Activated CD4-positive, alpha-beta T cell treated with anti-CD3 and anti-CD28 coated beads, Interleukin-2, amount 50 U/mL, for 4 hours (primary cell): ENCODE measurements around the gene GLCE.
"Not testable (repeated sequence)": the region's sequence is repeated elsewhere in the genome, so short reads cannot be mapped to it uniquely, and the experiment has no call there.

Source experiments
- DNase-seq, 2 experiments: peaks; one replicate each; pipeline ENCODE4 v3.0.0-alpha.2; 2020

The GLCE gene

DNA sequence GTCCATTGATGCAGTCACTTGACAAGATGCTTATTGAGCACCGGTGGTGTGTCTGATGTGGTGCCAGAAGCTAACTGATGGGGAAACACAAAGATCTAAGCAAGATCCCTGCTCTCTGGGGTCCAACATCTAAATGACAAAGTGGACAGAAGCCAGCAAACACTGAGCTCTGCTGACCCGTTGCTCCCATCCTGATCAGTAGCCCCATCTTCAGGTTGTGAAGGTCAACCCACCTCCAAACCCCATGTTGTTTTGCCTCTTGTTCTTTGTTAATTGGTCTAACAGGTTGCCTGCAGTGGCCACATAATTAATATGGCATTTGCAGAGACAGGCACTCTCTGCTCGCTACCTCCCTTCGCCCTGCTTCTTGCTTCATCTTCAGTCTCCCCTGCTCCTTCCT, 21.5 kb upstream of the GLCE start:
- no peak for DNase-seq

DNA sequence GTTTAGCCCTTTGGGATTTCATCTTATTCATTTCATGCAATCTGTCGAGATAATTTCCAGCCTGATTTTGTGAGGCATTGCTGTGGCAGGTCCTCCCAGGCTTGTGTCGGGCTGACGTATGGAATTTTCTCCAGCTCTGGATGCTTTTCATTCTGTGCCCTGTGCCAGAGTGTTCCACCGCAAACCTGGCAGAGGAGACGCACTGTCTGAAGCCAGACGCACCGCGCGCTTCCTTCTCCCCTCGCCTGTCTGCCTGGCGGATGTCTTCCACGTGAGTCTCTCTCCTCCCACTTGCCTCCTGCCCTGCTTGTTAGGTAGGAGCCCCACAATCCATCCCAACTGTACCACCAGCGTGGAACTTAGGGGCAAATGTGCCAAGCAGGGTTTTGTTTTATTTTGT, 20.1 kb upstream of the GLCE start:
- DNase-seq = no peak

DNA sequence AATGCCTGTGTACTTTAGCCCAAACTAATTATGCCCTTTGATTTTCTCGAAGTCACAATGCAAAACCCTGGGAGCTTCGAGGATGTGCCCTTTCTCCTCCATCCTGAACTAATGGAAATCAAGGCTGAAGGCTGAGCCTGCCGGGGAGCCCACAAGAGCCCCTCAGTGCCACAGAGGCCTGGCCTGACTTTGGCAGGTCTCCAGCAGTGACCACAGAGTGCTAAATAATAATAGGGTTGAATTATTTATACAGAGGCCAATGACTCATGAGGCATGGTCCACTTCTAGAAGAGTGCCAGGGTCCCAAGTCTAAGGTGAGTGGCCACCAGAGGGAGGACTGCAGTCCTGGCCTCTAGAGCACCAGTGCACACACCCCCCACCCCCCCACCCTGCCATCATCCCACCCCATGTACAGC, 19.1 kb upstream of the GLCE start:
- no peak for DNase-seq

DNA sequence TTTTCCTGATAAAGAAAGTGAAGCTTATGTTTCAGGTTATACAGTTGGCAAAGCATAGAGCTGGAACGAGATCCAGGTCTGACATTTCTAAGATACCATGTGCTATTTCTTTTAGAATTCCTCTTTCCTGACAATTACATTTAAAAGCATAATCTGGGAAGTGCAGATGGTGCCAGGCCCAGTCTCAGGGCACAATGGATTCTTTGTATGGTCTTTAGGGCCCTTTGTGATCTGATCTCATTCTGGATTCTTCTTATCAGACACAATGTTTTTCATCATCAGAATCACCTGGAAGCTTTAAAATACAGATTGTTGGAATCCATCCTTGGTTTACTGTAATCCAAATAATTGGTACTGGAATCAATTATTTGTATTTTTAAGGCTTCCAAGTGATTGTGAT, 18.6 kb upstream of the GLCE start:
- no peak for DNase-seq

DNA sequence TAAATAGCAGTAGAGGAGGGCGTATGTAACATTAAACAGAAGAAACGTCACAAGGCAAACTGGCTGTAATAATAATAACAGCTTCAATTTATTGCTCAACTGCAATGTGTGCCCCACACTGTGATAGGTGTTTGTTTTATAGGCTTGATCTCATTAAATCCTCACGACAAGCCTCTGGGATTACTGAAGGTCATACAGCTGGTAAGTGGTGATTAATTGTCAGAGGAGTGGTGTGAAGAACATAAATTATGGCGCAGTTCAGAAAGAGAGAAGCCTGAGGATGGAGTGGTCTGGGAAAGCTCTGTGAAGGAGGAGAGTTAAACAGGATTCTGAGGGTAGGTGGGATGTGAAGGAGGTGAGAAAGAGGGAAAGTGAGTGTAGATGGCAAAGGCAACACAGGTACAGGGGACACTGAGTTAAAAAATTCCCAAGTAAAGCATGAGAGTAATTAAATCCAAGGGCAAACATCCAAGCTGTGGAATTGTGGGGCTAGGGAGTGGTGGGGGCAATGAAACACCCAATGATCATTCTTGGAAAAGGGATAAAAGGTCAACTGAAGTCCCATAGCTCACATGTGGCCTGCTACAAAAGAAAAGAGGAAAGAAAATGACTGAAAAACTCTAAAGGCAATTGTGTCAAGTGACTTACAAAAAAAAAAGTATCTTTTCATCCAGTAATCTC, 16.5 kb upstream of the GLCE start:
- DNase-seq = no peak

DNA sequence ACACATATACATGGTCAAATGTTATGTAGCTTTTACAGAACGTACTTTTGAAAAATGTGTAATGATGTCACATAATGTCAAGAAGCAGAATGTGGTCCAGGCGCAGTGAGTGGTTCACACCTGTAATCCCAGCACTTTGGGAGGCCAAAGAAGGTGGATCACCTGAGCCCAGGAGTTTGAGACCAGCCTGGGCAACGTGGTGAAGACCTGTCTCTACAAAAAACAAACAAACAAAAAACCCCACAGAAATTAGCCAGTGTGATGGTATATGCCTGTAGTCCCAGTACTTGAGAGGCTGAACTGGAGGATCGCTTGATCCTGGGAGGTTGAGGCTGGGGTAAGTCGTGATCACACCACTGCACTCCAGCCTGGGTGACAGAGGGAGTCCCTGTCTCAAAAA, 15.9 kb upstream of the GLCE start:
- no peak for DNase-seq

DNA sequence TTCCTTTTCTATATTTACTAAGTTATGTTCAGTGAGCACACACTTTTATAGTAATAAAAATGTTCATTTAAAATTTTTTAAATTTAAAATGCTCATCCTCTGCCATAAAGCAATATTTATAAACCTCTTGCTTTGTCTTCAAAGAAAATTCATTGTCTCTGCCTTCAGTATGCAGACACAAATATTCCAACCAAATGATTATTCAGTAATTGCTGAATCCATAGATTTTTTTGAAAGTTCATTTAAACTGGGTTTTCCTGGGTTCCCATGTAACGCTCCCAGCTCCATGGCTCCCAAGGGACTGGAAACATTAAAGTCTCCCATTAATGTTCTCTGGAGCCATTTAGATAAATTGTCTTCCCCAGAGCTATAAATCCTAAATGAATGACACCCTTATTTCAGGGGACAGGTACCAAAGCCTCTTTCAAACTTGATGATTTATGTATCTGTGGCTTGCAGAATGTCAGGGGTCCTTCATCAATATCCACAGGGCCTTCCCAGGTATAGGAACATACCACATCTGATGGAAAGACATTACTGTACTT, 15.2 kb upstream of the GLCE start:
- no peak for DNase-seq

DNA sequence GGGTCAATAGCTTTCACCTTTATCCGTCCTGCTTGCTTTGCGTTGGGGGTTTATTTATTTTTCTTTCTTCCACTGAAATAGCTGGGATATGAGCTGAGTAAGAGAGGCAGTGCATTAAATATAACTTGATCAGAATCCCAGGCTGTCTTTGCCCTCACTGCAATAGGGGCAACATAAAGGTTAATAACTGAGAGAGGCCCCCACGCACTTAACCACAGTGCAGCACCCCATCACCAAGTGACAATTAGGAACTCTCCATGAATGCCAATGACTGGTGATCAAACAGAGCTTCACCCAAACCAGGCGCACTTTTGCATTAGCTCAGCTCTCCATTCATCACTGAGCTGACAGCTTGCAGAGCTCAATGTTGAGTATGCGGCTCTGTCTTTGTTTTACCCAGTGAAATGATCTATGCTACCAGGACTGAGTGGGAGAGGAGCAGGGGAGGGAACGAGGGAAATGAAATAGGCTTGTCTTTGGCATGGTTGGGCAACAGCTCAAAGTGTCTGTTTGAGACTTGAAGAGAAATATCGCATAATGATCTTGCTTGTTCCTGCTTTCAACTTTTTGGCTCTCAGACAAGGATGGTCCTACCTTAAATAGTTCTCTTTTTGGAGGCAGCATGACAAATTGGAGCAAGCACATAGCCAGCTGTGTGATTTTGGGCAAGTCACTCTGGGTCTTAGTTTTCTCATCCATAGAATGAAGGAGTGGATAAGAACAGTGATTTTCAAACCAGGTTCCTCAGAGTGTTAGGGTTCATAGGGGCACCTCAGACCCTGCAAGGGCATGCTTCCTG, 14.5 kb upstream of the GLCE start:
- no peak for DNase-seq

DNA sequence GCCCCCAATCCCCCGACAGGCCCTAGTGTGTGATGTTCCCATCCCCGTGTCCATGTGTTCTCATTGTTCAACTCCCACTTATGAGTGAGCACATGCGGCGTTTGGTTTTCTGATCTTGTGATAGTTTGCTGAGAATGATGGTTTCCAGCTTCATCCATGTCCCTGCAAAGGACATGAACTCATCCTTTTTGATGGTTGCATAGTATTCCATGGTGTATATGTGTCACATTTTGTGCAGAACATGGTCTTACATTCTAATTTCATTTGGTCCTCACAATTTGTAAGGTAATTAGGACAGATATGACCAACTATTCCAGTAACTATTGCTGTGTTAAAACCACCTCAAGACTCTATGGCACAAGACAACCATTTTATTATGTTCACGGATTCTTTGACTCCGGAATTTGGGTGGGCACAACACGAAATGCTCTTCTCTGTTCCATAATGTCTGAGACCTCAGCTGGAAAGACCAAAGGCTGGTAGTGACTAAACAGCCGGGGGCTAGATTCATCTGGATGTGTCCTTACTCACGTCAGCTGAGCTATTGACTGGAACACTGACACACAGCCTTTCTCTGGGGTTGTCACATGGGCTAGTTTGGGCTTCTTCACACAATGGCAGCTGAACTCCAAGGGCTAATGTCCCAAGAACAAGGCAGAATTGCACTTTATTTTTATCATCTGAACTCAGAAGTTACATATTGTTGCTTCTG, 13.6 kb upstream of the GLCE start:
- DNase-seq = no peak

DNA sequence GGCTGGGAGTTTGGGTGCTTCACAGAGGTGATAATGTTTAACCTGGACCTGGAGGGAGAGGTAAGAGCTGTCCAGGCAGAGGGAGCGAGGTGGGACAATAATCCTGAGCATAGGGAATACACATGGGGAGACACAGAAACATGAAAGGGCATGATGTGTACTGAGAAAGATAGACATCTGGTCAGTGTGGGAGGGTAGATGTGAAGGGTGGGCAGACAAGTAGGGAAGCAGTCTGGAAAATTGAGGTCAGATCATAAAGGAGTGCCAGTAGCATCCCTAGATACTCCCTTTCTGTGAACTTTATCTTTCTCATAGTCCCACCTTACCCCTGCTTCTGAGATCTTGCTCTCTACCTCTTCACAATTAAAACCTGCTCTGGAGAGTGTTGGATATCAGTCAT, 12.0 kb upstream of the GLCE start:
- no peak for DNase-seq

DNA sequence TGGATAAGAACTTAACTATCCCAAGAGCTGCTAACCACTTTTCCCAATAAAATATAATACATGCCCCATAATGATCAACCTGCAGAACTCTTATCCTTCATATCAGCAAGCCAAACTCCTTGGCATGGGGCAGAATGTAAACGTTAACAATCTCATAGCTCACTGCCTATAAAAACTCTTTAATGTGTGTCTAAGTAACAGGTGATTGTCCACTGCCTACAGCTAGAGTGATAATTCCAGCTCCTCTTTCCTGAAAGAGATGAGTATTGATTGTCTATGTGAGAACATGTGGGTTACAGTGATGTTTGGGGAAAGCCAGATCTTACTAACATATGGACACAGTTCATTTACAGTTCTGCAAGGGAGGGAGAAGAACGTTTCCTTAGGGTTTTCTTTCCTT, 11.3 kb upstream of the GLCE start:
- DNase-seq = no peak

DNA sequence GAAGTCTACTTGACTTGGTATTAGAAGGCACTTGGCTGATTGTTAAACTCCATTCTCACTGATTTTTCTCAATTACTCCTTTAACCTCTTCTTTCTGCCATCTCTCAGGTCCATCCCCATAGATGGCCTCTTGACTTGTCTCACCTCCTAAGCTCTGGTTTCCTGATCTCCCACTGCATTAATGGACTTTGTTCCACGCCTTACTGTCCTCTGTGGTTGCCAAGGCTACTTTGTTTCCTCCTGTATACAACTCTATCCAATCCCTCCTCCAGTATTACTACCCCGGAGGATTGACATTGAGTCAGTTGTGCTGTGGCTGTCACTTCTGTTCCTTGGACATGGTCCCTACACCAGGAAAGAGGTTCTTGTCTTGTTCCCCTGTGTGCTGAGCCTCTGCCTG, 10.6 kb upstream of the GLCE start:
- no peak for DNase-seq

DNA sequence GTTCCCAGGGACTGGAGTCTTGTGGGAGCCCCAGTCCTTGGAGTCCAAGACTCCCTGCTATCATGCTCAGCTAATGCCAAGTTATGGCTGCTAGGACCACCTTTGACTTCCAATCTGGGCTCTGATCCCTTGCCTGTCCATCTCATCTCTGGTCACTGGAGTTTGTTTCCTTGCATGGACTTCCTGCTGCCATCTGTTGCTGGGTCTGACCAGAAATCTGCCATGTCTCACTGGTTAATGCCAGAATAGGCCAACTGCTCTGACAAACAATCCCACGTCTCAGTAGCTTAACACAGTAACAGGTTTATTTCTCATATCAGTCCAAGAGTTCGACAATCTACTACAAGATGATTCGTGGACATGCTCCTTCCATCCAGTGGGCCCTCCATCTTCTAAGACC, 10.1 kb upstream of the GLCE start:
- DNase-seq = no peak

DNA sequence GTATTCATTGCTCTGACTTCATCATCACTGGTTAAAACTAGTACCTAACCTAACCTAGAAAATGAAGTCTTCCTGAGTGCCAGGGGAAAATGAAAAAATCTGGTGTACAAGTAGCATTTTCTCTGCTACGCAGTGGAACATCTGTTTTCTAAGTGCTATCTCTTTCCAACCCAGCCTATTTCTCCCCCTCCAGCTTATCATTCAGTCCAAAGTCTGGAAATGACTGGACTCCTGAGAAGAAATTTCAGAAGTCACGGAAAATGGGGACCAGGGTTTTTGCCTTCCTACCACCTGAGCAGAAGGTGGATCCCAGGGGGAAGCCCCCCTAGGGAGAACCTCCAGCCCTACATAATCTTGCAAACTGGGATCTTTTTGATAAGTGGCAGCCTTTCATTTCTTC, 9.6 kb upstream of the GLCE start:
- no peak for DNase-seq

DNA sequence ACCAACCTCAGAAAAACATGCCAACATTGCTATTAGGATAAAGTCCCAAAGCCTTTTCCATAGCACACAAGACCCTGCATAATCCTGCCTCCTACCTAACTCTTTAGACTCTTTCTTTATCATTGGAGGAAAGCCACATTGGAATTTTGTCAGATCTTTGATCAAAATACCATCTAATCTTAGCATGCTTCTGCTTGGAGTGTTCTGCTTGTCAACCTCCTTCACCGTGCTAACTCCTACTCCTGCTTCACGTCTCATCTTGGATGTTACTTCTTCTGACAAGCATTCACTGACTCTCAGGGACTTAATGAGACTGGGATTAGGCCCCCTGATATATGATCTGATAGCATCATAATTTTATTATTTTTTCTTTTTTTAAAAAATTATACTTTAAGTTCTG, 7.4 kb upstream of the GLCE start:
- no peak for DNase-seq

DNA sequence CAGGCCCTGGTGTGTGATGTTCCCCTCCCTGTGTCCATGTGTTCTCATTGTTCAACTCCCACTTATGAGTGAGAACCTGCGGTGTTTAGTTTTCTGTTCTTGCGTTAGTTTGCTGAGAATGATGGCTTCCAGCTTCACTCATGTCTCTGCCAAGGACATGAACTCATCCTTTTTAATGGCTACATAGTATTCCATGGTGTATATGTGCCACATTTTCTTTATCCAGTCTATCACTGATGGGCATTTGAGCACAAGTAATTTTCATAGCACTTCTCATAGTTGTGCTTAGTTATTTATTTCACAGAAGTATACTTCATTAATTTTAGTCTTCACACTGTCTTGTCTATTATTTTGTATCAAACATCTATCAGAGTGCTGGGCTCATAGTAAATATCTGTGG, 6.8 kb upstream of the GLCE start:
- DNase-seq = not testable (repeated sequence)

DNA sequence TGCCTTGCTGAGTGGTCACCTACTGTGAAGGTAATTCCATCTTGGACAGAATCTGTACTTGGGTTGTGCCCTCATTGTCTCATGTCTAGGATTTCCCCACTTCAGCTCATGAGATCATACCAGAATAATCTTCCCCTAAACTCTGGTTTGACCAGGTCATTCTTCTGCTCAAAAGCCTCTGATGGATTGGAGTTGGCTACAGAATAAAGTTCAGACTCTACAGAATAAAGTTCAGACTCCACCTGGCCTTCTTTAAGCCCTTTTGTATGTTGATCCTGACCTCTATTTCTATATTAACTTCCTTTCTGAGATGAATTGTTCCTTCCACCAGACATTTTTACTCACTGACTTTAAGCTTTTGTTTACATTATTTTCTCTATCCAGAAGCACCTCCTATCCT, 6.4 kb upstream of the GLCE start:
- no peak for DNase-seq

DNA sequence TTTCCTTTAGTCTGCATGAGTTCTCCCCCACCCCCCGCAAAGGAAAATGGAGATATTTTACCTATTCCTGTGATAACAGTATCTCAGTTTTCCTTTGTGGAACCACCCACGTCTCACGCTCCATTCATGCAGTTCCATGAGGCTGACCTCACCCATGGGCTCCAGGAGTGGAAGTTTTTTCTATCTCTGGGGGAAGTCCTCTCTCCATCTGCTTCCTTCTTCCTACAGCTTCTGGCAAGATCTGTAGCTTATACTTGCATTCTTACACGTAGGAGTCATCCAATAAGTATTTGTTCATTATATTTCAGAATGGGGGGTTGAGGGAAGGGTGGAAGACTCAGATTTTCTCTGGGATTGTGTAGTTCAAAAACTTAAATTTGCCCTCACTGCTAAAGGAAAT, 5.8 kb upstream of the GLCE start:
- no peak for DNase-seq

DNA sequence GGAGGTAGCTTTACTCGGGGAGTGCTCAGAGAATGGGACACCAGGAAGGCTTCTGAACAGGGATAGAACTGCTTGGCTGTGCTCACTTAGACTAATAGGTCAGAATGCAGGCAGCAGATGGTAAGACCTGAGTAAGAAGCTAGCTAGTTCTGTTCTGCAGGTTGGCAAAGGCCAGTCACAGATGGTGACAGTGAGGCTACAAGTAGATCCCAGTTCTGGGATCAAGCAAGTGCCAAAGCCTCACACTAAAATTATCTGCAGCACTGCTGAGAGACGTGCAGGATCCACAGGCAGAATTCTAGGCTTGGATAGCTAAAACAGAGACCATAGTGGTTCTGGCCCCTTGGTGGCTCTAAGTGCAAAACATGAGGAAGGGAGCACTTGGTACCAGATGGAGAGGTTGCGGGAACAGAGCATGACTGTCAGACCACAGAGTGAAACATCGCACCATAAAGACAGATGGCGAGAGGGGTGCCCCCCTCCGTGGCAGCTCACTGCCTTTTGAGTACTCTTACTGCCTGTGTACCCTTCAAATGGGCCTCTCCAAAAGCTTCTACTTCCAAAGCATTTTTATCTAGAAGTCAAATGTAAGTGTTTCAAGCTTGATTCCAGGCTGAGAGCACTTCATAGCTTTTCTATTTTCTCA, 3.6 kb upstream of the GLCE start:
- DNase-seq = no peak

DNA sequence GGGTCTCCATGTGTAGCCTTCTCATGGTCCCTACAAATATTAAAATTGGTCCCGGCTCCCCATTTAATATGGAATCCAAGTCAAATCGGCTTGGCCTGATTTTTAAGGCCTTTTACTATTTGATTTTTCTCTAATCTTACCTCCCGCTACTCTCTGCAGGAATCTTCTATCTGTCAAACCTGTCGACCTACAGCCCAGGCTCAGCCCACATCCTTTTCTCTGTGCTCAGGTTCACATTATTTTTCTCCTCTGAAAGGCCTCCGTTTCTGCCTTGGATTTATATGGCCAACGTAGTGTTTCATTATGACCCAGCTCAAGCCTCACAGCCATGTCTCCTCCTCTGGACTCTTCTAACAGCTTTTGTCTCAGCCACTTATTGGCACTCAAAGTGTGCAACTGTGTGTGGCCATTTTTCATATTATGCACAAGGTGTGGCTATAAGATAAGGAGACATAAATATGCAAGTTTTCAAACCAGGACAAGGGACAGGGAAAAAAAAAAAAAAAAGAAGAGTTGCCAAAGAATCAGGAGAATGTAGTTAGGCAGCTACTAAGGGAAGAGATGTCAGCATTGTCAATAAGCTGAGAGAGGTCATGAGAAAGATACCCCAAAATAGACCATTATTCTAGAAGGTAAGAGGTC, 2.1 kb upstream of the GLCE start:
- DNase-seq = no peak

DNA sequence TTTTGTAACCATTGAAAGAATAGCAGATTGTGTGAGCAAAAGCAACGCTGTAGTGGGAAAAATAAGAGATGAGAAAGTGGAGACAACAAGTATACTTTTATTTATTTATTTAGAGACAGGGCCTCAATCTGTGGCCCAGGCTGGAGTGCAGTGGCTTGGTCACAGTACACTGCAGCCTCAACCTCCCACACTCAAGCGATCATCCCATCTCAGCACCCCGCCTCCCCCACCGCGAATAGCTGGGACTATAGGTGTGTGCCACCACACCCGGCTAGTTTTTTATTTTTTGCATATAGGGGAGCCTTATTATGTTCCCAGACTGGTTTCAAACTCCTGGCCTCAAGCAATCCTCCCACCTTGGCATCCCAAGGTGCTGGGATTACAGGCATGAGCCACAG, 1.6 kb upstream of the GLCE start:
- no peak for DNase-seq

DNA sequence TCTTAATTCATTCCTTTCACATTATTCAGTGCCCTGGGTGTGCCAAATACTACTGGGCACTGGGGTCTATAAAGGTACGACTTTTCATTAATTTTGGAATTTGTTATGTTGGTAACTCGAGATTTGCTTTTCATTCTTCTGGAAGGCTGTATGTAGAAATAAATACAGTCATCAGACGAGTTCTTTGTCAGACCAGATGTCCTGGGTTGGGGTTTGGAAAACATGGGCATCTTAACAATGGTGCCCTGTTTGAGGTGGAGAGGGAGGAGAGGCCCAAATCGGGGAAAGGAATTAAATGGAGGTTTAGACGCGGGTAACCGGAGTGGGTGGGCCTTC, 662 bp upstream of the GLCE start:
- DNase-seq = no peak
